Mucosa of descending colon (tissue), 3 donors: ENCODE measurements around the gene VPS13C. TPM values are rescaled to one million over a fixed set of nuclear protein-coding genes. Genes with fewer than 3 reads are reported as not detected.

ENCODE experiments used
- ATAC-seq: fragments of 200-7000 bp; cut with Tn5 transposase; one replicate; pipeline ENCODE4 v1.9.1; 2020; ENCODE audit warnings: mild to moderate bottlenecking, moderate library complexity
- DNase-seq, 3 donors: peaks; one replicate each; pipeline ENCODE4 v3.0.0-alpha.2; 2020
- H3K36me3 ChIP-seq: fragments of 200-600 bp; one replicate; pipeline ENCODE4 v1.8.0; 2021; ENCODE audit warnings: low read depth, mild to moderate bottlenecking
- H3K4me1 ChIP-seq: fragments of 200-600 bp; one replicate; pipeline ENCODE4 v1.8.0; 2021; ENCODE audit warnings: low read depth, mild to moderate bottlenecking
- H3K4me3 ChIP-seq: fragments of 200-600 bp; one replicate; pipeline ENCODE4 v1.8.0; 2021; ENCODE audit warnings: mild to moderate bottlenecking
- H3K9me3 ChIP-seq: fragments of 200-600 bp; one replicate; pipeline ENCODE4 v1.8.0; 2021; ENCODE audit warnings: mild to moderate bottlenecking
- intact Hi-C, 2 donors: fragments of 100-400 bp; cut with DNase I in 1 of 2; cut with micrococcal nuclease in 1 of 2; formaldehyde crosslinking; loops; one replicate each; pipeline versions ENCODE4 v1.11.0 to v1.11.1; 2022; cut with DNase I, micrococcal nuclease
- total RNA-seq, 3 donors: library from RNA; stranded (reverse); fragmentation: NEBNext Ultra II Directional in 2 of 3; extraction: Animal tissue kit (Norgen Biotek cat#: 25700) in 2 of 3; gene quantifications; one replicate each; pipeline versions ENCODE4 v1.2.1 to v1.2.4, GENCODE V29; 2021 to 2023
- TF ChIP-seq, protein P1 (sequence below): fragments of 200-600 bp; IDR thresholded peaks from one replicate; pipeline ENCODE4 v1.8.0; 2022; ENCODE audit warnings: antibody characterized with exemption, mild to moderate bottlenecking
- donor health status: DM: no; HTN: no; CAD: no; lungs with moderate emphysema.
- donor health status: DM: no; HTN: no; CAD: no.
- donor health status: DM: no; HTN: yes; CAD: no.

Gene VPS13C
- total RNA-seq, 3 donors from 2014 or later: 51.0 to 76.1 (median 57.1) TPM

GRCh38 chr15:61811952-61812351 lies 248.3 kb downstream of the VPS13C start:
- no peak for DNase-seq
- Histone ChIP-seq H3K4me3 (no peak overlapping the region), H3K9me3 (no peaks in the 10 kb centered on the region), H3K4me1 (no peaks in the 10 kb centered on the region), H3K36me3 (no peaks in the 10 kb centered on the region)
- TF ChIP-seq, protein P1, sequence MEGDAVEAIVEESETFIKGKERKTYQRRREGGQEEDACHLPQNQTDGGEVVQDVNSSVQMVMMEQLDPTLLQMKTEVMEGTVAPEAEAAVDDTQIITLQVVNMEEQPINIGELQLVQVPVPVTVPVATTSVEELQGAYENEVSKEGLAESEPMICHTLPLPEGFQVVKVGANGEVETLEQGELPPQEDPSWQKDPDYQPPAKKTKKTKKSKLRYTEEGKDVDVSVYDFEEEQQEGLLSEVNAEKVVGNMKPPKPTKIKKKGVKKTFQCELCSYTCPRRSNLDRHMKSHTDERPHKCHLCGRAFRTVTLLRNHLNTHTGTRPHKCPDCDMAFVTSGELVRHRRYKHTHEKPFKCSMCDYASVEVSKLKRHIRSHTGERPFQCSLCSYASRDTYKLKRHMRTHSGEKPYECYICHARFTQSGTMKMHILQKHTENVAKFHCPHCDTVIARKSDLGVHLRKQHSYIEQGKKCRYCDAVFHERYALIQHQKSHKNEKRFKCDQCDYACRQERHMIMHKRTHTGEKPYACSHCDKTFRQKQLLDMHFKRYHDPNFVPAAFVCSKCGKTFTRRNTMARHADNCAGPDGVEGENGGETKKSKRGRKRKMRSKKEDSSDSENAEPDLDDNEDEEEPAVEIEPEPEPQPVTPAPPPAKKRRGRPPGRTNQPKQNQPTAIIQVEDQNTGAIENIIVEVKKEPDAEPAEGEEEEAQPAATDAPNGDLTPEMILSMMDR: no peak
- intact Hi-C loops: no loop called here
- ATAC-seq: no peak

DNA sequence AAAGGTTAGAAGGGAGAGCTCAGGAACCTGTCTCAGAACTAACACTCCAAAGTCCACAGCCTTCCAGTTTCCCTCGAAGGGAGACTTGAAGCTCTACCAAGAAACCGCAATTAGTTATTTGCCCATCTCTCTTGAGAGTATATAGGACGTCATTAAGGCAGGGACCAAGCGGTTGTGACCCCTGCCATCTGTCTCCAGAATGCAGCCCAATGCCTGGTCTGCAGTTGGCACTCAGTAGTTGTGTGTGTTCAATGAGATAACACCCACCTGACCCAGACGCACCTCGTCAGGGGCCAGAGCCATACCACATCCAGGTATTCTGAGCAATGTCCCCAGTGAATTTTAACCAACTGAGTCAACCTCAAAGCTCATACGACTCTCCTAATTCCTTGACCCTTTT lies 251.0 kb downstream of the VPS13C start:
- intact Hi-C loops: no loop called here
- DNase-seq (no peak), ATAC-seq (no peak)
- no peaks in the 10 kb centered on the region for H3K9me3 ChIP-seq
- no peaks in the 10 kb centered on the region for H3K4me1 ChIP-seq
- TF ChIP-seq, protein P1: no peak
- no peaks in the 10 kb centered on the region for H3K36me3 ChIP-seq
- H3K4me3 ChIP-seq: no peak overlapping the region

GRCh38 chr15:61807281-61807929 lies 252.8 kb downstream of the VPS13C start:
- H3K4me3 ChIP-seq: no peak overlapping the region
- H3K36me3 ChIP-seq: no peaks in the 10 kb centered on the region
- no peaks in the 10 kb centered on the region for H3K9me3 ChIP-seq
- DNase-seq: no peak
- intact Hi-C loops: no loop called here
- ATAC-seq: no peak
- TF ChIP-seq, protein P1: no peak
- H3K4me1 ChIP-seq: no peaks in the 10 kb centered on the region

Other genes starting within 250 kb of the VPS13C start
- 1 to 10 TPM in 1 of 3 donors, under 1 TPM in 2; 0.28 to 1.9 (median 0.29) TPM for gene C2CD4A, start 6.5 kb upstream of the VPS13C start, total RNA-seq
- 1 to 10 TPM; 1.5 to 3.7 (median 3.2) TPM for gene C2CD4B, start 104.8 kb upstream of the VPS13C start, total RNA-seq